Activated CD8-positive, alpha-beta memory T cell treated with anti-CD3 and anti-CD28 coated beads for 1 hour (primary cell): ENCODE data around the gene KAZN.

ENCODE experiments used
- DNase-seq, 2 donors: peaks; one replicate each; pipeline ENCODE4 v3.0.0-alpha.2; 2020; ENCODE audit warnings: low read depth in 1 of 2; ENCODE audit errors: extremely low read depth in 1 of 2

The KAZN gene

DNA sequence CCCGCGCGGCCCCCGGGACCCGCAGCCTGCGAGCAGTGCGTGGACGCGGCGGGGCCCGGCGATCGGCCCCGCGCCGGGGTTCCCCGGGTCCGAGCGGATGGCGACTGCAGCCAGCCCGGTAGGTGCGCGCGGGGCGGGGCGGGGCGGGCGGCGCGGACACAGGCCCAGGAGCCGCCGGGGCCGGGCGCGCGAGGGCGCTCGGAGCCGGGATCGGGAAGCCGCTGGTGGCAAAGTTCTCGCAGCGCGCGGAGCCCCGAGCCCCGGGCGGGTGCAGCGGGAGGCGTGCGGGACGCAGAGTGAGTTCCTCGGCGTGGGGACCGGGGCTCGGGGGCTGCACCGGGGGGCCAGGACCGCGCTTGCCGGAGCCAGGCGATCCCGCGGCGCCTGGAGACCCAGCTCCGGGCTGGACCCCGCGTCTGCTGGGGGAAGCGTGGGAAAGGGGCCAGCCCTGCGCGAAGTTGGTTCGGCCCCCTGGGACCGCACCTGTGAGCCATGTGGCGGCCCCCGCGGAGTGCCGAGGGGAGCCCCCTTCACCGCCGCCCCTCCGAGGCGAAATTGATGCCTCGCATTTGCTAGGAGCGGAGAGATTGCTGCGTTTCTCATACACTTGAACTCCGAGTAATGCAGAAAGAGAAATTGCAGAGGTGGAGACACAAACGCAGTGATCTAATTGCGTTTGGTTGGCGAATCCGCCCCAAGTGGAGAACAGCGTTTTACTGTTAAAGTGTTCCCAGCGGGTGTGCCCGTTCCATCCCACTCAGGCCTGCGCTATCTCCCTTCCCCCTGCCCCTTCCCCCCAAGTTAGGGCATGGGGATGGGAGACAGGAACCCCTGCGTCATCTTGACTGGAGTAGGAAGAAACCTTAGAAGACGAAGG lies 326.2 kb downstream of the KAZN start:
- DNase-seq: no peak

DNA sequence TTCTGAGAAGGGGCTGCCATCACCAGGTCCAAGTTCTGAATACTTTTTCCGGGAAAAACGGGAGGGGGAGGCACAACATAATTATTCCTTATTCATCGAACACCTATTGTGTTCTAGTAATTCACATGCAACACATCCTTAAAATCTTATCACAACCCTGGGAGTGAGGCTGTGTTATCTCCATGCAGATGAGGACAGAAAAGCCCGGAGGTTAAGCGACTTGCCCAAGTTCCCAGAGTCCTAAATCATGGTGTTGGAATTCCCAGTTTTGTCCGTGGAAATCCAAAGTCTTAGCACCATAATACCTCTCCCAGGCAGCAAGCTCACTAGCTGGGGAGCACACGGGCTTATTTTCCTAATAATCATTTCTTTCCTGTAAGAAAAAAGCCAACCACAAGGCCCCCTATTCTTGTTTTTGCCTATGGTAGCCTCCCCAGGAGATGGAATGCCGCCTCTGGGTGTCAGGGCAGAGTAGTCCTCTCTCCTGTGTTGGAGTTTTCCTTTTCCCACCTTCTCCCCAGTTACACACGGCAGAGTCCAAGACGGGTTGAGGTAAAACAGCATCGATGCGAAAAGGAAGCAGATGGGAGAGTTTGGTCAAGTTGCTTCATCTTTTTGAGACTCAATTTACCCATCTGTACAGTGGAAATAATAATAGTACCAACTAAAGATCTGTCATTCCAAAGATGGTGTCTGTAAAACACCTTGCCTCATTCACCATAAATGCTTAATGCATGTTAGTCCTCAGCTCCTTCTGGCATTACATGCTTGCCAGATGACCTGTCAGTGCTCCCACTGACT lies 327.1 kb downstream of the KAZN start:
- DNase-seq: no peak

DNA sequence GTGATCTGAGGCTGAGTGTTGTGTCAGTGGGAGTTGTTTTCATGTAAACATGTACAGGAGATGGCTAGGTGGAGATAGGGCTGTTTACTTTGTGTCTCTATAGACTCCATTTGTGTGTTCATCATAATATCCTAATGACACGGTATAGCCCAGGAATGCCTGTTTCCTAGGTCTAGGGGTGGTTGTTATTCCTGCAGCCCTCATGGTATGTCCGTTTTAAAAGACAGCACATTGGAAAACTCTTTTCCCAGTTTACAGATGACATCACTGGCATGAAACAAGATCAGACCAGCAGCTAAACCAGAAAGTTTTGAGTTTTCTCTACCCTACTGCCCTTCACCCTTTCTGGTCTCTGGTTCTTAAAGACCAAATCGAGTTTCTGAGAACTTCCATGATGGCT lies 327.7 kb downstream of the KAZN start:
- no peak for DNase-seq

DNA sequence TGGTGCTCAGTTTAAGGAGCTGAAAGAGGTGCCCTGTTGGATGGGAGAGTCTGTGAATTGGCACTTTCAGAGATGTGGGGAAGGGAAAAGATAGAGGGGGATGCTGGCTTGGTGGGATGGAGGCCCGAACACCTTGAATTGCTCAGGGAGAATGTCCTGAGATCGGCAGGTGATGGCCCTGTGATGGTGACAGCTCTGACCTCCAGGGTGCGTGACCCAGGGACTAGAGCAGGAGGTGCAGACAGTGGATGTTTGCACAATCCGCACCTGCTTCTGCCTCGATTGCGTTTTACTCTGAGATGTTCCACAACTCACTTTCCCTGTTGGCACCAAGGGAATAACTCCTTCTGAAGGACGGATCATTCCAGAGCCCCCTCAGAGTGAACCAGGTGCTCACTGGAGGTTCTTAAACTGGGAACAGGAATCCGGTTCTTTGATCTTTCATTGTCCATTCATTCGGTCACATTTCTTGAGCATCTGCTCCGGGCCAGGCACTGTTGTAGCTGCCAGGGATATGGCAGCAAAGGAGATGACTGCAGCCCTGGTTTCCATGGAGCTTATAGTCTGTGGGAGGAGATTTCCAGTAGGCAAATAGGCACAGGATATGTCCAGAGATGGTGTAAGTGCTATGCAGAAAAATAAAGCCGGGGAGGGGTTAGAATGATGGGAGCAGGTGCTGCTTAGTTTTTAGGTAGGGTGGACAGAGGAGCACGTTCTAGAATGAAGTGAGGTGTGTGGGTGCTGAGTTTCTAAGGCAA lies 328.5 kb downstream of the KAZN start:
- no peak for DNase-seq

GRCh38 chr1:14928412-14928811 lies 329.9 kb downstream of the KAZN start:
- no peak for DNase-seq

DNA sequence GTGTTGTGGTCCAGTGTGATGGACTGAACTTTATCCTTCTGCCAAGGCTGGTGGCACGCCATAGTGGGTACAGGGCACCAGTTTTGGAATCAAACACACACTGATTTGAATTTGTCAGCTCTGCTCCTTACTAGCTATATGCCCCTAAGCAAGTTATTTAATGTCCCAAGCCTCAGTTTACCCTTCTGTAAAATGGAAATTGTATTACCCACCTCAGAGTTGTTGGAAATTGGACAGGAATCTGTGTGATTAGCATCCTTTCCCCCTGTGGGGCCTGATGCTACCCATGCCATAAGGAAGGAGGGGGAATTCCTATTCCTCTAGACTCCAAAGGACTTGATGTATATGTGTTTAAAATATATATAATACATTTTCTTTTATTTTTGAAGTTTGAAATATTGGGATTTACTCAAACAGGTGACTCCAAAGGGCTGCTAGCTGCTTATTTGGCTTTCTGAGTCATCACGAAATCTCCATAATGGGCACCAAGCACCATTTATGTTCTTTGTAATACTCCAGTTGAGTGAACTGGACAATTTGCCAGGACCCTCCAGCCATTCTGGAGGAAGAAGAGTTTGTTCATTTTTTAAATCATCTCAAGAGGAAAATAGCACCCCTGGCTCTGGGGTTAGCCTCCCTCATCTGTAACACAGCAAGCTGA lies 330.5 kb downstream of the KAZN start:
- DNase-seq: no peak

- DNase-seq: no peak
These were observed 331.2 kb downstream of the KAZN start for GRCh38 chr1:14929547-14930246.

GRCh38 chr1:14930247-14930965 lies 331.9 kb downstream of the KAZN start:
- DNase-seq: no peak

DNA sequence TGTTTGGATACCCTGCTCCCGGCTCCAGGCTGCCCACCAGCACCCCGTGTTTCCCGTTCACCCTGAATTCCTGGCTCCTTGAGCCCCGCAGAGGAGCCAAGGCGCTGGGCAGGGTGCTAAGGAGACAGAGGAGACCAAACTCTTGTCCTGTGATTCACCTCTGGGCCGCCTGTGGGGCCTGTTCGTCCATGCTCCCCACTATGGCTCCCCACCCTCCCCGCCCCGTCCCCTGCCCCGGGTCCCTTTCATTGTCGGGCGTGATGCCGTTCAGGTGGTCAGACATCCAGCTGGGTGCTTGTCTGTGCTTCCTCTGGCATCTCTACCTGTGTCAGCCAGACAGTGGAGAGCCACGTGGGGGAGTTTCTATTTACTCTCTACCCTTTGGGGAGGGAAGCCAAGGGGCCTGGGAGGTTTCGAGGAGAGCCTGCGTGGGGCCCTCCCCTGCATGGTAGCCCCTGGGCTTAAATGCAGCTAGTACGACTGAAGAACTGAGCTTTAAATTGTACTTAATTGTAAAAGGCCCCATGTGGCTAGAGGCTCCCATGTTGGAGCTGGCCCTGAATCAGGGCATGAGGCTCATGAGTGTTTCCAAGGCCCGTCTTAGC lies 333.7 kb downstream of the KAZN start:
- DNase-seq: no peak

DNA sequence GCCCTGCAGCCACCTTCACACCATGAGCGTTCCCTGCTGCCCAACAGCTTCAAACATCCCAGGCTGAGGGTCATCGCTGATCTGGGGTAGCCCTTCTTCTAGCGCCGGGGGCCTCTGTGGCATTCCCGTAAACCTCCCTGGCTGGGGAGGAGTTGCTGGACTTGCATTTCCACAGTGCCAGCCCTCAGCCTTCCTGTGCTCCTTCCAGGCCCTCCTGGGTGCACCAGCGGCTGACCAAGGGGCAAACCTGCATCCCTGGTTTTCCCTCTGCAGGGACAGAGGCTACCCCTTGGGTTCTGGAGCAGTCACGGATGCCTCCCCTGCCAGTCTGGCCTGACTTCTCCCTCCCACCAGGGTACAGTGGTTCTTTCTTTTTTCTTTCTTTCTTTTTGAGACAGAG lies 336.4 kb downstream of the KAZN start:
- no peak for DNase-seq

- DNase-seq: no peak
These were observed 338.3 kb downstream of the KAZN start for GRCh38 chr1:14936815-14937214.

DNA sequence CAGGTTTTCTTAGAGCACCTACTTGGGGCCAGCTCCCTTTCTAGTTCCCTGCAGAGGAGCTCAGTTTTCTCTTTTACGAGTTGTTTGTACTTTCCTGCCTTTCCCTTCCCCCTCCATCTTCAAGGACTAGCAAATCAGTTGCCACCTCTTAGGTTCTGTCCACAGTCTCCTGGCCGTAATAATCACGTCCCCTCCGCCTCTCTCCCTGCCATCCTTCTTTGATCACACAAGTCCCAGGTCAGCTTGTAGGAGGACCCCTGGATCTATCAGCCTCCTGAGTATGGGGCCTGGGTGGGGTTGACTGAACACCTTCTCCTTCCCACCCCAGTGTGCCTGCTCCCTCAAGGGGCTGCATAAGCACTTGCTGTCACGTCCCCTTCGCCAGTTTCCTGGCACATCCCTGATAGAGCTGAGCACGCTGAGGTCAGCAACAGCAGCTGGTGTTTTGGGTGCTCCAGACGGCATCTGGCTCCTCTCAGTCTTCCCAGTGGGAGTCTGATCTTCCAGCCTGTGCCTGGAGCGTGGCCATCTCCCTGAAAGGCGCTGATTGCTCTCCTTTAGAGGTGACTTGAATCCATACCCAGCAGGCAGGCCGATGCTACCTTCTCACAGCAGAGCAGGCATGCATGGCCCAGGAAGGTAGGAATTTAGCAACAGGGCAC lies 338.9 kb downstream of the KAZN start:
- no peak for DNase-seq

GRCh38 chr1:14939527-14940284 lies 341.2 kb downstream of the KAZN start:
- no peak for DNase-seq

- no peak for DNase-seq
These were observed 341.9 kb downstream of the KAZN start for GRCh38 chr1:14940285-14940870.

DNA sequence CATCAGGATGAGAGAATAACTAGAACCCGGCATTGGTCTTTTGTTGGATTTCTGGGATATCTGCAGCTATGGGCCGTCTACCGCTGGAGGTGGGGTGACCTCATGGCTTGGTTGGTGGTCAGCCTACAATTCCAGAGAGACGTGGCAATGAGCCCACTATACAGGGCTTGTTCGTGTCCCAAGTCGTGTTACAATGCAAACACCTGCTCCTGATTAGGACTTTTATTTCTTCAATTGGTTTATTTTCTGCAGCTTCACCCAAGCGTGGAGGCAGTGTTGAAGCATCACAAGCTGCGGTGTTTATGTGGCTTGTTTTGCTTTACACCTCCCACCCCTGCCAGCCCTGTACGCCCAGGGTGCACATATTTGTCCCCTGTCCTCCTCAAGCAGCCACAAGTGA lies 343.4 kb downstream of the KAZN start:
- DNase-seq: no peak

GRCh38 chr1:14944471-14944985 lies 346.0 kb downstream of the KAZN start:
- DNase-seq: no peak
